K562 (cell line): Measurements from ENCODE around the gene ATP10B. TPM values are rescaled to one million over a fixed set of nuclear protein-coding genes. Genes with fewer than 3 reads are reported as not detected.

Source experiments
- ATAC-seq: fragments of 200-7000 bp; cut with Tn5 transposase; 3 replicates; pipeline ENCODE4 v1.9.1; 2020; ENCODE audit warnings: moderate library complexity
- BruUV-seq: library from RNA; stranded (reverse); fragments of 400-500 nt; replicated peaks from 2 replicates; lab custom pipeline; 2021; lab: Mats Ljungman, UMichigan
- CTCF ChIA-PET: fragments of 300-600 bp; formaldehyde crosslinking; extraction: SDS; loops from one replicate; lab custom pipeline; 2021; ENCODE audit warnings: low intra/inter-chr PET ratio; lab: Yijun Ruan, JAX
- POLR2A ChIA-PET: fragments of 300-600, 350-650 bp; sonication (Branson Sonifier 250); formaldehyde crosslinking; extraction: SDS; loops from one replicate; lab custom pipeline; 2021; ENCODE audit warnings: antibody characterized with exemption, inconsistent platforms; lab: Yijun Ruan, JAX
- DNase-seq, 4 experiments: peaks; one replicate each; pipeline versions ENCODE4 v3.0.0 to v3.0.0-alpha.2; 2011 to 2018; ENCODE audit warnings: low spot score in 3 of 4, mixed read lengths in 3 of 4; ENCODE audit errors: extremely low read depth in 1 of 4
- FAIRE-seq: peaks from 2 replicates; lab custom pipeline; 2011; peaks lifted over from hg19 to GRCh38; lab: Jason Lieb, UNC
- H2AFZ ChIP-seq: 2 replicates; pipeline ENCODE4 v1.6.0; 2011; ENCODE audit warnings: low read depth, low read length, control low read depth, inconsistent platforms
- H3K27ac ChIP-seq: fragments of 200-600 bp; 3 replicates; pipeline ENCODE4 v1.8.0; 2011; ENCODE audit warnings: low read depth, mild to moderate bottlenecking, control low read depth, inconsistent platforms, low read length, moderate library complexity, mixed read lengths; ENCODE audit errors: extremely low read depth
- H3K27me3 ChIP-seq, 2 experiments: fragments of 300-600 bp in 1 of 2; 2 replicates in 1 of 2; 3 replicates in 1 of 2; pipeline versions ENCODE4 v1.6.0 to v1.8.0; 2011; ENCODE audit warnings: inconsistent platforms in 2 of 2, low read length in 2 of 2, mild to moderate bottlenecking in 1 of 2, mixed read lengths in 1 of 2, moderate library complexity in 1 of 2; ENCODE audit not compliant: control insufficient read depth in 2 of 2, insufficient read depth in 2 of 2
- H3K36me3 ChIP-seq: fragments of 300-600 bp; 3 replicates; pipeline ENCODE4 v1.8.0; 2011; ENCODE audit warnings: mild to moderate bottlenecking, low read length, inconsistent platforms; ENCODE audit not compliant: control insufficient read depth, insufficient read depth
- H3K4me1 ChIP-seq, 2 experiments: fragments of 200-600 bp in 1 of 2; replicated peaks in 1 of 2; 2 replicates in 1 of 2; 3 replicates in 1 of 2; pipeline versions ENCODE4 v1.5.1 to v1.8.0; 2011; ENCODE audit warnings: inconsistent platforms in 2 of 2, low read length in 2 of 2, mild to moderate bottlenecking in 1 of 2, mixed read lengths in 1 of 2, moderate library complexity in 1 of 2; ENCODE audit not compliant: control insufficient read depth in 2 of 2, insufficient read depth in 2 of 2
- H3K4me2 ChIP-seq: 2 replicates; pipeline ENCODE4 v1.6.1; 2011; ENCODE audit warnings: low read length, control low read depth, inconsistent platforms, mixed read lengths; ENCODE audit not compliant: insufficient read depth
- H3K4me3 ChIP-seq: fragments of 200-600 bp; sonication (generic), shearing (Covaris generic); 2 replicates; pipeline ENCODE4 v1.5.1; 2016; ENCODE audit warnings: control low read depth, inconsistent platforms
- H3K79me2 ChIP-seq: fragments of 200-600 bp; 3 replicates; pipeline ENCODE4 v1.8.0; 2011; ENCODE audit warnings: low read length, inconsistent platforms; ENCODE audit not compliant: control insufficient read depth, insufficient read depth
- H3K9ac ChIP-seq, 2 experiments: 2 replicates each; pipeline versions ENCODE4 v1.6.0 to v1.6.1; 2011; ENCODE audit warnings: low read depth in 2 of 2, low read length in 2 of 2, control low read depth in 1 of 2, inconsistent platforms in 1 of 2, mild to moderate bottlenecking in 1 of 2, mixed read lengths in 1 of 2; ENCODE audit not compliant: insufficient read depth in 1 of 2
- H3K9me1 ChIP-seq: one replicate; pipeline ENCODE4 v1.6.0; 2011; ENCODE audit warnings: inconsistent platforms, mild to moderate bottlenecking, low read length, moderate library complexity; ENCODE audit not compliant: control insufficient read depth, insufficient read depth
- H3K9me3 ChIP-seq: replicated peaks from 2 replicates; pipeline ENCODE4 v1.5.1; 2011; ENCODE audit warnings: low read depth, low read length, inconsistent platforms; ENCODE audit not compliant: control insufficient read depth, insufficient read depth
- H4K20me1 ChIP-seq: replicated peaks from 2 replicates; pipeline ENCODE4 v1.6.1; 2011; ENCODE audit warnings: low read length, inconsistent platforms, mixed read lengths; ENCODE audit not compliant: control insufficient read depth, insufficient read depth
- CREB1 ChIP-seq, 2 experiments: sonication (generic) in 1 of 2; formaldehyde crosslinking in 1 of 2; IDR thresholded peaks; 2 replicates each; pipeline versions ENCODE4 v1.6.1 to v1.8.0; 2012 to 2022; ENCODE audit warnings: inconsistent platforms in 1 of 2, mild to moderate bottlenecking in 1 of 2, missing genetic modification reagents in 1 of 2, moderate library complexity in 1 of 2
- ELF1 ChIP-seq: fragments of 200-800 bp; sonication (Bioruptor generic); IDR thresholded peaks from 2 replicates; pipeline ENCODE4 v1.6.1; 2016; ENCODE audit warnings: missing genetic modification characterization, missing compliant biosample characterization
- MEF2A ChIP-seq: IDR thresholded peaks from 2 replicates; pipeline ENCODE4 v1.6.1; 2011; ENCODE audit warnings: low read depth, mild to moderate bottlenecking, low read length, moderate library complexity; ENCODE audit not compliant: control insufficient read depth
- ZNF561 ChIP-seq: fragments of 450-650 bp; formaldehyde crosslinking; conservative IDR thresholded peaks from 2 replicates; pipeline ENCODE4 v1.4.0; 2020; ENCODE audit warnings: mild to moderate bottlenecking, moderate library complexity
- WGBS: fragments of 100-300 bp; shearing (Covaris generic); methylation state at CpG from one replicate; pipeline ENCODE4 v1.1.6; 2016; ENCODE audit warnings: low coverage, mixed read lengths; ENCODE audit not compliant: insufficient coverage; ENCODE audit errors: missing lambda C conversion rate; 5-methylcytosine and 5-hydroxymethylcytosine counted together
- in situ Hi-C: fragments of 300-500 bp; cut with MboI; formaldehyde crosslinking; loops from 4 replicates; pipeline ENCODE4 v1.15.0; 2018; ENCODE audit warnings: inconsistent platforms, mixed read lengths
- intact Hi-C: fragments of 100-400 bp; cut with micrococcal nuclease; formaldehyde crosslinking; loops from 2 replicates; pipeline ENCODE4 v1.14.2; 2022
- polyA plus RNA-seq, 8 experiments: library from polyadenylated mRNA; depleted of rRNA in 4 of 8; stranded (reverse) in 5 of 8; unstranded in 3 of 8; fragments of >200 nt; fragmentation: Nextera tagmentation in 2 of 8; fragmentation: Illumina TruSeq in 1 of 8; extraction: Ambion mirVana in 2 of 8; extraction: Trizol in 1 of 8; gene quantifications; 2 replicates each; pipeline versions ENCODE4 v1.2.1 to v1.2.3, GENCODE V29; 2011 to 2014; ENCODE audit warnings: inconsistent platforms in 1 of 8, missing spikeins in 1 of 8
- total RNA-seq, 7 experiments: library from RNA; depleted of rRNA in 6 of 7; stranded (reverse); fragments of >200 nt in 6 of 7; fragmentation: Illumina TruSeq in 2 of 7; extraction: Trizol in 2 of 7; gene quantifications; 2 replicates each; pipeline versions ENCODE4 v1.2.1 to v1.2.3, GENCODE V29; 2011 to 2021; ENCODE audit warnings: low replicate concordance in 1 of 7
- TF ChIP-seq, protein P1 (sequence below), 3 experiments: fragments of 200-800 bp in 1 of 3; fragments of 250-450 bp in 1 of 3; fragments of 450-650 bp in 1 of 3; sonication (Bioruptor Pico) in 1 of 3; sonication (Bioruptor generic) in 1 of 3; formaldehyde crosslinking in 1 of 3; IDR thresholded peaks; 2 replicates each; pipeline versions ENCODE4 v1.6.1 to v1.8.0; 2016 to 2022; ENCODE audit warnings: mild to moderate bottlenecking in 2 of 3, missing genetic modification characterization in 2 of 3, missing compliant biosample characterization in 1 of 3, moderate library complexity in 1 of 3

Gene ATP10B
- total and polyA plus RNA-seq, 9 of the 15 experiments (the other 6 are each of a cell fraction or from before 2014, with no cell fraction given) = 0.04 TPM; not detected in 8

DNA sequence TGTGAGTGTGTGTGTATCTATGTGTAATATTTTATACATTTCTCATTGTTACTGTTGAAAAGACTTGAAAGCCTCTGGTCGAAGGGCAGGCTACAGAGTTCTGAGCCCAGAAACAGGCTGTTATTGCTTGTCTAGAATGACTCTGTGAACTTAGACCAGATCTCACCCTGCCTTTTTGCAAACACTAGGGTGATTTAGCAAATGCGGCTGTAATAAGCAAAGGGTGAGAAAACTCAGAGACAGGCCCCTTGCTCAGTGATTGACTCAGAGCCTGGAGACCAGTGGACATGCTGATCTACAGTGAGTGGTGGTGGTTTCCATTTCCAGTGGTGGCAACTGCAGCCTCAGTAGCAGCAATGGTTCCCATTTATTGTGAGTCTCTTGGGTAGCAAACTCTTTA lies 183.7 kb downstream of the ATP10B start:
- Histone ChIP-seq H3K4me2 (no peak overlapping the region), H3K9me1 (no peaks in the 10 kb centered on the region), H3K36me3 (no peaks in the 10 kb centered on the region), H3K27ac (no peak overlapping the region), H4K20me1 (no peaks in the 10 kb centered on the region), H3K79me2 (no peaks in the 10 kb centered on the region), H3K9me3 (no peaks in the 10 kb centered on the region; the same call in 1 of the 2 replicates), H3K9ac (no peak overlapping the region), H3K4me1 (no peaks in the 10 kb centered on the region), H2AFZ (no peak overlapping the region), H3K4me3 (no peak overlapping the region), H3K27me3 (no peaks in the 10 kb centered on the region)
- WGBS = 0% methylated on average over 2 of the region's 2 CpGs
- no TSS peak for BruUV-seq
- FAIRE-seq (no peak), DNase-seq (no peak), ATAC-seq (no peak)
- POLR2A ChIA-PET = no interaction called here
- no peak for TF ChIP-seq CREB1 (IDR thresholded peaks at IDR 0.05)
- no peak for TF ChIP-seq CREB1 (CRISPR knock-in tag; IDR thresholded peaks at IDR 0.05)
- TF ChIP-seq, protein P1, sequence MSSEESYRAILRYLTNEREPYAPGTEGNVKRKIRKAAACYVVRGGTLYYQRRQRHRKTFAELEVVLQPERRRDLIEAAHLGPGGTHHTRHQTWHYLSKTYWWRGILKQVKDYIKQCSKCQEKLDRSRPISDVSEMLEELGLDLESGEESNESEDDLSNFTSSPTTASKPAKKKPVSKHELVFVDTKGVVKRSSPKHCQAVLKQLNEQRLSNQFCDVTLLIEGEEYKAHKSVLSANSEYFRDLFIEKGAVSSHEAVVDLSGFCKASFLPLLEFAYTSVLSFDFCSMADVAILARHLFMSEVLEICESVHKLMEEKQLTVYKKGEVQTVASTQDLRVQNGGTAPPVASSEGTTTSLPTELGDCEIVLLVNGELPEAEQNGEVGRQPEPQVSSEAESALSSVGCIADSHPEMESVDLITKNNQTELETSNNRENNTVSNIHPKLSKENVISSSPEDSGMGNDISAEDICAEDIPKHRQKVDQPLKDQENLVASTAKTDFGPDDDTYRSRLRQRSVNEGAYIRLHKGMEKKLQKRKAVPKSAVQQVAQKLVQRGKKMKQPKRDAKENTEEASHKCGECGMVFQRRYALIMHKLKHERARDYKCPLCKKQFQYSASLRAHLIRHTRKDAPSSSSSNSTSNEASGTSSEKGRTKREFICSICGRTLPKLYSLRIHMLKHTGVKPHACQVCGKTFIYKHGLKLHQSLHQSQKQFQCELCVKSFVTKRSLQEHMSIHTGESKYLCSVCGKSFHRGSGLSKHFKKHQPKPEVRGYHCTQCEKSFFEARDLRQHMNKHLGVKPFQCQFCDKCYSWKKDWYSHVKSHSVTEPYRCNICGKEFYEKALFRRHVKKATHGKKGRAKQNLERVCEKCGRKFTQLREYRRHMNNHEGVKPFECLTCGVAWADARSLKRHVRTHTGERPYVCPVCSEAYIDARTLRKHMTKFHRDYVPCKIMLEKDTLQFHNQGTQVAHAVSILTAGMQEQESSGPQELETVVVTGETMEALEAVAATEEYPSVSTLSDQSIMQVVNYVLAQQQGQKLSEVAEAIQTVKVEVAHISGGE (CRISPR knock-in tag; IDR thresholded peaks at IDR 0.05) = no peak
- no peak for TF ChIP-seq ELF1 (tag)
- no peak for TF ChIP-seq ZNF561
- TF ChIP-seq MEF2A = no peak
- TF ChIP-seq, all 486 proteins: peak for 0
- in situ Hi-C loops = no loop called here
- intact Hi-C loops = no loop called here
- CTCF ChIA-PET = no interaction called here
